HepG2 (cell line): ENCODE measurements around the gene NFE2L3. TPM values are rescaled to one million over a fixed set of nuclear protein-coding genes. Genes with fewer than 3 reads are reported as not detected.
A peak's percentile ranks its signal among the peaks of the same experiment; 100 is the strongest.

ENCODE experiments used
- ARNT2 ChIP-seq: sonication (generic); formaldehyde crosslinking; IDR thresholded peaks from 2 replicates; pipeline ENCODE4 v1.8.0; 2022; ENCODE audit warnings: mild to moderate bottlenecking, low read depth, missing genetic modification reagents, moderate library complexity
- HINFP ChIP-seq: sonication (generic); formaldehyde crosslinking; IDR thresholded peaks from 2 replicates; pipeline ENCODE4 v1.4.0; 2020; ENCODE audit warnings: low read depth, mild to moderate bottlenecking, missing genetic modification reagents
- HOXA9 ChIP-seq: sonication (generic); formaldehyde crosslinking; IDR thresholded peaks from 2 replicates; pipeline ENCODE4 v1.8.1; 2022; ENCODE audit warnings: missing genetic modification reagents, mild to moderate bottlenecking, moderate library complexity, borderline replicate concordance
- KDM2A ChIP-seq: sonication (generic); formaldehyde crosslinking; IDR thresholded peaks from 2 replicates; pipeline ENCODE4 v1.4.0; 2020; ENCODE audit warnings: low read depth, missing genetic modification reagents, borderline replicate concordance
- KDM5A ChIP-seq: fragments of 200-600 bp; sonication (generic); IDR thresholded peaks from 2 replicates; pipeline ENCODE4 v1.7.0; 2018; ENCODE audit warnings: antibody characterized with exemption, mild to moderate bottlenecking, low read length, borderline replicate concordance
- MAZ ChIP-seq, 2 experiments: sonication (generic) in 1 of 2; formaldehyde crosslinking in 1 of 2; IDR thresholded peaks; 2 replicates each; pipeline versions ENCODE4 v1.5.0 to v1.6.1; 2012 to 2020; ENCODE audit warnings: low read depth in 2 of 2, mild to moderate bottlenecking in 2 of 2, borderline replicate concordance in 1 of 2, improper control_type of control experiment in 1 of 2, low read length in 1 of 2, missing genetic modification reagents in 1 of 2, moderate library complexity in 1 of 2
- MXD3 ChIP-seq: IDR thresholded peaks from 2 replicates; pipeline ENCODE4 v1.6.1; 2016; ENCODE audit warnings: mild to moderate bottlenecking, missing biosample characterization, missing genetic modification reagents
- ZNF639 ChIP-seq: conservative IDR thresholded peaks from 2 replicates; pipeline ENCODE4 v1.6.1; 2018; ENCODE audit warnings: missing genetic modification reagents
- ZNF672 ChIP-seq: sonication (generic); formaldehyde crosslinking; IDR thresholded peaks from 2 replicates; pipeline ENCODE4 v1.8.1; 2022; ENCODE audit warnings: missing genetic modification reagents
- ZNF703 ChIP-seq: sonication (generic); formaldehyde crosslinking; IDR thresholded peaks from 2 replicates; pipeline ENCODE4 v1.5.1; 2020; ENCODE audit warnings: missing genetic modification reagents, mild to moderate bottlenecking, moderate library complexity, borderline replicate concordance
- ZNF790 ChIP-seq: sonication (generic); formaldehyde crosslinking; IDR thresholded peaks from 2 replicates; pipeline ENCODE4 v1.8.0; 2022; ENCODE audit warnings: missing genetic modification reagents, mild to moderate bottlenecking, borderline replicate concordance
- ZSCAN9 ChIP-seq: IDR thresholded peaks from 2 replicates; pipeline ENCODE4 v1.6.1; 2016; ENCODE audit warnings: borderline replicate concordance
- polyA plus RNA-seq, 8 experiments: library from polyadenylated mRNA; depleted of rRNA in 3 of 8; stranded (reverse) in 7 of 8; unstranded in 1 of 8; fragments of >200 nt; fragmentation: Illumina TruSeq in 4 of 8; extraction: Trizol in 4 of 8; gene quantifications; 2 replicates each; pipeline versions ENCODE4 v1.2.1 to v1.2.3, GENCODE V29; 2011 to 2016; ENCODE audit warnings: low read depth in 4 of 8, missing spikeins in 1 of 8, mixed read lengths in 1 of 8; ENCODE audit not compliant: insufficient read depth in 1 of 8
- total RNA-seq, 5 experiments: library from RNA; depleted of rRNA; stranded (reverse); fragments of >200 nt; fragmentation: Illumina TruSeq; extraction: Trizol; gene quantifications; 2 replicates each; pipeline ENCODE4 v1.2.3, GENCODE V29; 2016; ENCODE audit warnings: low read depth in 1 of 5
- TF ChIP-seq, protein P1 (sequence below): IDR thresholded peaks from 2 replicates; pipeline ENCODE4 v1.6.1; 2016; ENCODE audit warnings: missing compliant biosample characterization, missing genetic modification reagents, borderline replicate concordance
- TF ChIP-seq, protein P2 (sequence below): sonication (generic); formaldehyde crosslinking; IDR thresholded peaks from 2 replicates; pipeline ENCODE4 v1.5.1; 2020; ENCODE audit warnings: mild to moderate bottlenecking, missing genetic modification reagents, borderline replicate concordance

NFE2L3 gene
- total and polyA plus RNA-seq, 2 of the 13 experiments (the other 11 are each of a cell fraction or from before 2014, with no cell fraction given): 11.4 to 19.4 TPM

DNA sequence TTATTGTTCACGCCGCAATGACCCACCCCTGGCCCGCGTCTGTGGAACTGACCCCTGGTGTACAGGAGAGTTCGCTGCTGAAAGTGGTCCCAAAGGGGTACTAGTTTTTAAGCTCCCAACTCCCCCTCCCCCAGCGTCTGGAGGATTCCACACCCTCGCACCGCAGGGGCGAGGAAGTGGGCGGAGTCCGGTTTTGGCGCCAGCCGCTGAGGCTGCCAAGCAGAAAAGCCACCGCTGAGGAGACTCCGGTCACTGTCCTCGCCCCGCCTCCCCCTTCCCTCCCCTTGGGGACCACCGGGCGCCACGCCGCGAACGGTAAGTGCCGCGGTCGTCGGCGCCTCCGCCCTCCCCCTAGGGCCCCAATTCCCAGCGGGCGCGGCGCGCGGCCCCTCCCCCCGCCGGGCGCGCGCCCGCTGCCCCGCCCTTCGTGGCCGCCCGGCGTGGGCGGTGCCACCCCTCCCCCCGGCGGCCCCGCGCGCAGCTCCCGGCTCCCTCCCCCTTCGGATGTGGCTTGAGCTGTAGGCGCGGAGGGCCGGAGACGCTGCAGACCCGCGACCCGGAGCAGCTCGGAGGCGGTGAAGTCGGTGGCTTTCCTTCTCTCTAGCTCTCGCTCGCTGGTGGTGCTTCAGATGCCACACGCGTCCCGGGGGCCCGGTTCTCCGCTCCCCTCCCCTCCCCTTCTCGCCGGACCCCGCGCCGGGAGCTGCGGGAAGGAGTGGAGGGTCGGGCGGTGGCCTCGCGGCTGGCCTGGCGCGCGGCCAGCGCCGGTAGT lies 49.4 kb downstream of the NFE2L3 start, which contains the start of gene CBX3 (continued):
- TF ChIP-seq ZNF639 (CRISPR knock-in tag) (peak; percentile 61; the same call in 1 of the 2 replicates), KDM2A (CRISPR knock-in tag) (peak; percentile 41; the same call in 1 of the 2 replicates), MXD3 (CRISPR knock-in tag) (peak; percentile 58; the same call in 1 of the 2 replicates), ZNF672 (CRISPR knock-in tag) (no peak), KDM5A (peak; percentile 58; the same call in 1 of the 2 replicates), HINFP (CRISPR knock-in tag) (0 out of 2 replicates have a peak, but pooled peaks have one; percentile 5), ZNF703 (CRISPR knock-in tag) (no peak), HOXA9 (CRISPR knock-in tag) (peak; percentile 63; the same call in 1 of the 2 replicates), ZNF790 (no peak), ZSCAN9 (CRISPR knock-in tag) (peak; percentile 19; the same call in 1 of the 2 replicates), MAZ (IDR thresholded peaks at IDR 0.05; ENCODE audit: borderline replicate concordance, low read depth, low read length) (peak; percentile 66; the same call in 1 of the 2 replicates), MAZ (CRISPR knock-in tag; IDR thresholded peaks at IDR 0.05; ENCODE audit: low read depth) (no peak; the same call in 1 of the 2 replicates), ARNT2 (CRISPR knock-in tag) (peak; percentile 12; the same call in 1 of the 2 replicates)
- TF ChIP-seq, protein P1, sequence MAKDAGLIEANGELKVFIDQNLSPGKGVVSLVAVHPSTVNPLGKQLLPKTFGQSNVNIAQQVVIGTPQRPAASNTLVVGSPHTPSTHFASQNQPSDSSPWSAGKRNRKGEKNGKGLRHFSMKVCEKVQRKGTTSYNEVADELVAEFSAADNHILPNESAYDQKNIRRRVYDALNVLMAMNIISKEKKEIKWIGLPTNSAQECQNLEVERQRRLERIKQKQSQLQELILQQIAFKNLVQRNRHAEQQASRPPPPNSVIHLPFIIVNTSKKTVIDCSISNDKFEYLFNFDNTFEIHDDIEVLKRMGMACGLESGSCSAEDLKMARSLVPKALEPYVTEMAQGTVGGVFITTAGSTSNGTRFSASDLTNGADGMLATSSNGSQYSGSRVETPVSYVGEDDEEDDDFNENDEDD (CRISPR knock-in tag): peak; percentile 78
- TF ChIP-seq, protein P2, sequence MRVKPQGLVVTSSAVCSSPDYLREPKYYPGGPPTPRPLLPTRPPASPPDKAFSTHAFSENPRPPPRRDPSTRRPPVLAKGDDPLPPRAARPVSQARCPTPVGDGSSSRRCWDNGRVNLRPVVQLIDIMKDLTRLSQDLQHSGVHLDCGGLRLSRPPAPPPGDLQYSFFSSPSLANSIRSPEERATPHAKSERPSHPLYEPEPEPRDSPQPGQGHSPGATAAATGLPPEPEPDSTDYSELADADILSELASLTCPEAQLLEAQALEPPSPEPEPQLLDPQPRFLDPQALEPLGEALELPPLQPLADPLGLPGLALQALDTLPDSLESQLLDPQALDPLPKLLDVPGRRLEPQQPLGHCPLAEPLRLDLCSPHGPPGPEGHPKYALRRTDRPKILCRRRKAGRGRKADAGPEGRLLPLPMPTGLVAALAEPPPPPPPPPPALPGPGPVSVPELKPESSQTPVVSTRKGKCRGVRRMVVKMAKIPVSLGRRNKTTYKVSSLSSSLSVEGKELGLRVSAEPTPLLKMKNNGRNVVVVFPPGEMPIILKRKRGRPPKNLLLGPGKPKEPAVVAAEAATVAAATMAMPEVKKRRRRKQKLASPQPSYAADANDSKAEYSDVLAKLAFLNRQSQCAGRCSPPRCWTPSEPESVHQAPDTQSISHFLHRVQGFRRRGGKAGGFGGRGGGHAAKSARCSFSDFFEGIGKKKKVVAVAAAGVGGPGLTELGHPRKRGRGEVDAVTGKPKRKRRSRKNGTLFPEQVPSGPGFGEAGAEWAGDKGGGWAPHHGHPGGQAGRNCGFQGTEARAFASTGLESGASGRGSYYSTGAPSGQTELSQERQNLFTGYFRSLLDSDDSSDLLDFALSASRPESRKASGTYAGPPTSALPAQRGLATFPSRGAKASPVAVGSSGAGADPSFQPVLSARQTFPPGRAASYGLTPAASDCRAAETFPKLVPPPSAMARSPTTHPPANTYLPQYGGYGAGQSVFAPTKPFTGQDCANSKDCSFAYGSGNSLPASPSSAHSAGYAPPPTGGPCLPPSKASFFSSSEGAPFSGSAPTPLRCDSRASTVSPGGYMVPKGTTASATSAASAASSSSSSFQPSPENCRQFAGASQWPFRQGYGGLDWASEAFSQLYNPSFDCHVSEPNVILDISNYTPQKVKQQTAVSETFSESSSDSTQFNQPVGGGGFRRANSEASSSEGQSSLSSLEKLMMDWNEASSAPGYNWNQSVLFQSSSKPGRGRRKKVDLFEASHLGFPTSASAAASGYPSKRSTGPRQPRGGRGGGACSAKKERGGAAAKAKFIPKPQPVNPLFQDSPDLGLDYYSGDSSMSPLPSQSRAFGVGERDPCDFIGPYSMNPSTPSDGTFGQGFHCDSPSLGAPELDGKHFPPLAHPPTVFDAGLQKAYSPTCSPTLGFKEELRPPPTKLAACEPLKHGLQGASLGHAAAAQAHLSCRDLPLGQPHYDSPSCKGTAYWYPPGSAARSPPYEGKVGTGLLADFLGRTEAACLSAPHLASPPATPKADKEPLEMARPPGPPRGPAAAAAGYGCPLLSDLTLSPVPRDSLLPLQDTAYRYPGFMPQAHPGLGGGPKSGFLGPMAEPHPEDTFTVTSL (CRISPR knock-in tag): no peak
